GM23338 (cell line): ENCODE data around the gene HCRT. TPM values are rescaled to one million over a fixed set of nuclear protein-coding genes. Genes with fewer than 3 reads are reported as not detected.

ENCODE experiments used
- ATAC-seq: fragments of 200-7000 bp; cut with Tn5 transposase; 3 replicates; pipeline ENCODE4 v1.9.1; 2020
- DNase-seq: peaks from one replicate; pipeline ENCODE4 v3.0.0-alpha.2; 2015; ENCODE audit warnings: low spot score
- H2AFZ ChIP-seq: fragments of 200-600 bp; sonication (generic); 2 replicates; pipeline ENCODE4 v1.8.0; 2016; ENCODE audit warnings: antibody characterized with exemption, mild to moderate bottlenecking, moderate library complexity
- H3F3A ChIP-seq: fragments of 200-600 bp; sonication (generic); replicated peaks from 2 replicates; pipeline ENCODE4 v1.8.0; 2017; ENCODE audit warnings: antibody characterized with exemption, mixed run types, low read depth
- H3K27ac ChIP-seq: fragments of 200-600 bp; sonication (generic); 2 replicates; pipeline ENCODE4 v1.6.1; 2016; ENCODE audit warnings: low read depth
- H3K27me3 ChIP-seq: fragments of 200-600 bp; sonication (generic); 2 replicates; pipeline ENCODE4 v1.8.0; 2016; ENCODE audit warnings: mild to moderate bottlenecking, mixed run types, moderate library complexity; ENCODE audit not compliant: insufficient read depth
- H3K36me3 ChIP-seq: fragments of 200-600 bp; sonication (generic); 2 replicates; pipeline ENCODE4 v1.8.0; 2016; ENCODE audit warnings: mild to moderate bottlenecking; ENCODE audit not compliant: insufficient read depth
- H3K4me1 ChIP-seq: fragments of 200-600 bp; sonication (generic); 2 replicates; pipeline ENCODE4 v1.8.0; 2016; ENCODE audit warnings: mild to moderate bottlenecking, moderate library complexity; ENCODE audit not compliant: insufficient read depth
- H3K4me2 ChIP-seq: fragments of 200-600 bp; sonication (generic); 2 replicates; pipeline ENCODE4 v1.7.1; 2017; ENCODE audit warnings: mixed run types
- H3K4me3 ChIP-seq: fragments of 200-600 bp; sonication (generic); 2 replicates; pipeline ENCODE4 v1.6.1; 2016; ENCODE audit warnings: mixed run types
- H3K79me2 ChIP-seq: fragments of 200-600 bp; sonication (generic); replicated peaks from 2 replicates; pipeline ENCODE4 v1.8.0; 2017; ENCODE audit warnings: mild to moderate bottlenecking; ENCODE audit not compliant: insufficient read depth
- H3K9me2 ChIP-seq: fragments of 200-600 bp; sonication (generic); 2 replicates; pipeline ENCODE4 v1.8.0; 2017; ENCODE audit not compliant: insufficient read depth
- H4K20me1 ChIP-seq: fragments of 200-600 bp; sonication (generic); replicated peaks from 2 replicates; pipeline ENCODE4 v1.8.0; 2017; ENCODE audit warnings: mild to moderate bottlenecking; ENCODE audit not compliant: insufficient read depth
- H3K27ac Mint-ChIP-seq: 2 replicates; pipeline ENCODE4 v1.8.0; 2020; ENCODE audit warnings: inconsistent platforms, mild to moderate bottlenecking, moderate library complexity, mixed read lengths
- H3K27me3 Mint-ChIP-seq: 3 replicates; pipeline ENCODE4 v1.8.0; 2022; ENCODE audit warnings: low read depth, mild to moderate bottlenecking, moderate library complexity, mixed read lengths, inconsistent platforms; ENCODE audit not compliant: insufficient read depth, poor library complexity
- H3K36me3 Mint-ChIP-seq: 3 replicates; pipeline ENCODE4 v1.8.0; 2021; ENCODE audit warnings: low read depth, mild to moderate bottlenecking, inconsistent platforms, moderate library complexity, mixed read lengths
- H3K4me1 Mint-ChIP-seq: 3 replicates; pipeline ENCODE4 v1.8.0; 2020; ENCODE audit warnings: mild to moderate bottlenecking, inconsistent platforms, mixed read lengths
- H3K4me3 Mint-ChIP-seq: 3 replicates; pipeline ENCODE4 v1.8.0; 2021; ENCODE audit warnings: moderate library complexity, mild to moderate bottlenecking, inconsistent platforms, mixed read lengths
- H3K9me3 Mint-ChIP-seq: 3 replicates; pipeline ENCODE4 v1.8.0; 2020; ENCODE audit warnings: moderate library complexity, mild to moderate bottlenecking, inconsistent platforms, mixed read lengths
- CREB1 ChIP-seq: fragments of 250-450 bp; sonication (Bioruptor Pico); IDR thresholded peaks from 2 replicates; pipeline ENCODE4 v1.5.0; 2020; ENCODE audit warnings: low read depth, mild to moderate bottlenecking, moderate library complexity
- CTCF ChIP-seq, 2 experiments: fragments of 200-600 bp in 1 of 2; sonication (generic) in 1 of 2; conservative IDR thresholded peaks; 2 replicates each; pipeline versions ENCODE4 v1.5.1 to v1.6.1; 2016 to 2017; ENCODE audit warnings: antibody characterized with exemption in 2 of 2, low read depth in 2 of 2, mild to moderate bottlenecking in 2 of 2, moderate library complexity in 1 of 2
- ETS1 ChIP-seq: IDR thresholded peaks from 2 replicates; pipeline ENCODE4 v1.6.1; 2016; ENCODE audit warnings: antibody characterized with exemption
- EZH2 ChIP-seq: fragments of 200-600 bp; sonication (generic); IDR thresholded peaks from one replicate; pipeline ENCODE4 v1.8.0; 2017; ENCODE audit warnings: antibody characterized with exemption, mild to moderate bottlenecking, low read depth; ENCODE audit not compliant: unreplicated experiment
- EZH2phosphoT487 ChIP-seq: fragments of 200-600 bp; sonication (generic); IDR thresholded peaks from one replicate; pipeline ENCODE4 v1.8.1; 2018; ENCODE audit warnings: antibody characterized with exemption; ENCODE audit not compliant: unreplicated experiment
- JUNB ChIP-seq: IDR thresholded peaks from one replicate; pipeline ENCODE4 v1.6.1; 2016; ENCODE audit warnings: antibody characterized with exemption; ENCODE audit not compliant: unreplicated experiment
- NANOG ChIP-seq: IDR thresholded peaks from 2 replicates; pipeline ENCODE4 v1.6.1; 2016; ENCODE audit warnings: antibody characterized with exemption, borderline replicate concordance
- REST ChIP-seq: IDR thresholded peaks from one replicate; pipeline ENCODE4 v1.6.1; 2018; ENCODE audit warnings: antibody characterized with exemption; ENCODE audit not compliant: unreplicated experiment
- STAT1 ChIP-seq: IDR thresholded peaks from one replicate; pipeline ENCODE4 v1.6.1; 2016; ENCODE audit warnings: antibody characterized with exemption; ENCODE audit not compliant: unreplicated experiment
- polyA plus RNA-seq: library from polyadenylated mRNA; unstranded; fragments of >200 nt; fragmentation: Nextera tagmentation; extraction: Ambion mirVana; gene quantifications from 2 replicates; pipeline ENCODE4 v1.2.1, GENCODE V29; 2016
- total RNA-seq: library from RNA; depleted of rRNA; stranded (reverse); fragments of >200 nt; shearing (Covaris generic); gene quantifications from 2 replicates; pipeline ENCODE4 v1.2.3, GENCODE V29; 2014

HCRT gene
- total and polyA plus RNA-seq, 2 experiments from 2014 or later: not detected

- TF ChIP-seq REST: no peak
- no peak for TF ChIP-seq CTCF (conservative IDR thresholded peaks at IDR 0.05; ENCODE audit: low read depth in 2 of 2)
Observed at GRCh38 chr17:42202696-42203095, 17.4 kb upstream of the HCRT start (continued).

- no peak for TF ChIP-seq CREB1 (CRISPR knock-in tag)
- no peak for TF ChIP-seq NANOG
- TF ChIP-seq ETS1: no peak
- TF ChIP-seq JUNB: no peak
- H3K27ac Mint-ChIP-seq: no peak overlapping the region
- peaks cover 36% of the 10 kb centered on the region; the same call in 2 of the 3 replicates for H3K36me3 Mint-ChIP-seq
- no peaks in the 10 kb centered on the region for H3K79me2 ChIP-seq
- no peaks in the 10 kb centered on the region for H3K4me1 ChIP-seq
- H3K9me3 Mint-ChIP-seq: no peaks in the 10 kb centered on the region
- H3K4me1 Mint-ChIP-seq: peaks cover 2% of the 10 kb centered on the region; the same call in 1 of the 3 replicates
- 0 out of 2 replicates have a peak, but pooled peaks cover 9% of the 10 kb centered on the region for H3F3A ChIP-seq
- H3K27me3 ChIP-seq: no peaks in the 10 kb centered on the region
- no peaks in the 10 kb centered on the region for H4K20me1 ChIP-seq
- H3K36me3 ChIP-seq: no peaks in the 10 kb centered on the region; the same call in 1 of the 2 replicates
- H3K4me2 ChIP-seq: no peak overlapping the region
- peaks cover 10% of the 10 kb centered on the region for H3K27me3 Mint-ChIP-seq
- ATAC-seq (no peak), DNase-seq (no peak)
- no peak overlapping the region for H2AFZ ChIP-seq
- H3K4me3 Mint-ChIP-seq: no peak overlapping the region
- H3K4me3 ChIP-seq: no peak overlapping the region
- no peaks in the 10 kb centered on the region for H3K9me2 ChIP-seq
- H3K27ac ChIP-seq: no peak overlapping the region
Observed at GRCh38 chr17:42202159-42202558, 16.9 kb upstream of the HCRT start.

- Histone ChIP-seq H3K36me3 (no peaks in the 10 kb centered on the region; the same call in 1 of the 2 replicates), H3K27ac (no peak overlapping the region), H4K20me1 (no peaks in the 10 kb centered on the region), H3K9me2 (no peaks in the 10 kb centered on the region), H3F3A (0 out of 2 replicates have a peak, but pooled peaks cover 9% of the 10 kb centered on the region), H3K4me2 (no peak overlapping the region), H2AFZ (no peak overlapping the region), H3K27me3 (no peaks in the 10 kb centered on the region), H3K4me1 (no peaks in the 10 kb centered on the region), H3K79me2 (no peaks in the 10 kb centered on the region), H3K4me3 (no peak overlapping the region)
- DNase-seq: no peak
- no peaks in the 10 kb centered on the region for H3K9me3 Mint-ChIP-seq
- peaks cover 30% of the 10 kb centered on the region; the same call in 2 of the 3 replicates for H3K36me3 Mint-ChIP-seq
- no peak overlapping the region for H3K4me3 Mint-ChIP-seq
- H3K4me1 Mint-ChIP-seq: peaks cover 2% of the 10 kb centered on the region; the same call in 1 of the 3 replicates
- peaks cover 8% of the 10 kb centered on the region for H3K27me3 Mint-ChIP-seq
- no peak overlapping the region for H3K27ac Mint-ChIP-seq
- ATAC-seq: no peak
- TF ChIP-seq EZH2phosphoT487 (no peak), STAT1 (no peak), NANOG (no peak), REST (no peak), EZH2 (no peak)
Observed at GRCh38 chr17:42201458-42201772, 16.2 kb upstream of the HCRT start.
